Lower lobe of right lung (tissue), 2 donors: Measurements from ENCODE around the gene BCAT1. TPM values are rescaled to one million over a fixed set of nuclear protein-coding genes. Genes with fewer than 3 reads are reported as not detected.

Source experiments
- ATAC-seq, 2 donors: fragments of 200-7000 bp; cut with Tn5 transposase; one replicate each; pipeline ENCODE4 v1.9.1; 2020 to 2022; ENCODE audit warnings: mild to moderate bottlenecking in 2 of 2, moderate library complexity in 2 of 2
- DNase-seq: peaks from one replicate; pipeline ENCODE4 v3.0.0-alpha.2; 2020
- H3K27ac ChIP-seq: fragments of 200-600 bp; one replicate; pipeline ENCODE4 v1.8.0; 2022
- H3K27me3 ChIP-seq: fragments of 200-600 bp; one replicate; pipeline ENCODE4 v1.8.0; 2022; ENCODE audit warnings: low read depth
- H3K36me3 ChIP-seq: fragments of 200-600 bp; one replicate; pipeline ENCODE4 v1.8.0; 2022; ENCODE audit warnings: mild to moderate bottlenecking
- H3K4me1 ChIP-seq: fragments of 200-600 bp; one replicate; pipeline ENCODE4 v1.8.0; 2022
- H3K4me3 ChIP-seq: fragments of 200-600 bp; one replicate; pipeline ENCODE4 v1.8.0; 2022; ENCODE audit warnings: mild to moderate bottlenecking
- H3K9me3 ChIP-seq: fragments of 200-600 bp; one replicate; pipeline ENCODE4 v1.8.0; 2022
- intact Hi-C: fragments of 100-400 bp; cut with DNase I; formaldehyde crosslinking; loops from one replicate; pipeline ENCODE4 v1.11.0; 2022
- total RNA-seq: library from RNA; stranded (reverse); fragmentation: NEBNext Ultra II Directional; extraction: Animal tissue kit (Norgen Biotek cat#: 25700); gene quantifications from one replicate; pipeline ENCODE4 v1.2.1, GENCODE V29; 2021
- TF ChIP-seq, protein P1 (sequence below): fragments of 200-600 bp; IDR thresholded peaks from one replicate; pipeline ENCODE4 v1.8.0; 2022; ENCODE audit warnings: antibody characterized with exemption, mild to moderate bottlenecking
- donor health status: DM: no; HTN: yes; CAD: no; lungs with severe emphysema.

Gene BCAT1
- total RNA-seq, 1 donor from 2014 or later = 50.6 TPM

GRCh38 chr12:24861766-24862540 is 86.9 kb downstream of the BCAT1 start:
- intact Hi-C loops = no loop called here
- ATAC-seq = peak; percentile 93 to 97
- DNase-seq = no peak
- H3K9me3 ChIP-seq = no peaks in the 10 kb centered on the region
- no peaks in the 10 kb centered on the region for H3K27me3 ChIP-seq
- H3K4me1 ChIP-seq = peaks cover 16% of the 10 kb centered on the region
- no peaks in the 10 kb centered on the region for H3K36me3 ChIP-seq
- peak overlapping the region; percentile 49 for H3K27ac ChIP-seq
- TF ChIP-seq, protein P1, sequence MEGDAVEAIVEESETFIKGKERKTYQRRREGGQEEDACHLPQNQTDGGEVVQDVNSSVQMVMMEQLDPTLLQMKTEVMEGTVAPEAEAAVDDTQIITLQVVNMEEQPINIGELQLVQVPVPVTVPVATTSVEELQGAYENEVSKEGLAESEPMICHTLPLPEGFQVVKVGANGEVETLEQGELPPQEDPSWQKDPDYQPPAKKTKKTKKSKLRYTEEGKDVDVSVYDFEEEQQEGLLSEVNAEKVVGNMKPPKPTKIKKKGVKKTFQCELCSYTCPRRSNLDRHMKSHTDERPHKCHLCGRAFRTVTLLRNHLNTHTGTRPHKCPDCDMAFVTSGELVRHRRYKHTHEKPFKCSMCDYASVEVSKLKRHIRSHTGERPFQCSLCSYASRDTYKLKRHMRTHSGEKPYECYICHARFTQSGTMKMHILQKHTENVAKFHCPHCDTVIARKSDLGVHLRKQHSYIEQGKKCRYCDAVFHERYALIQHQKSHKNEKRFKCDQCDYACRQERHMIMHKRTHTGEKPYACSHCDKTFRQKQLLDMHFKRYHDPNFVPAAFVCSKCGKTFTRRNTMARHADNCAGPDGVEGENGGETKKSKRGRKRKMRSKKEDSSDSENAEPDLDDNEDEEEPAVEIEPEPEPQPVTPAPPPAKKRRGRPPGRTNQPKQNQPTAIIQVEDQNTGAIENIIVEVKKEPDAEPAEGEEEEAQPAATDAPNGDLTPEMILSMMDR = no peak
- H3K4me3 ChIP-seq = no peak overlapping the region

DNA sequence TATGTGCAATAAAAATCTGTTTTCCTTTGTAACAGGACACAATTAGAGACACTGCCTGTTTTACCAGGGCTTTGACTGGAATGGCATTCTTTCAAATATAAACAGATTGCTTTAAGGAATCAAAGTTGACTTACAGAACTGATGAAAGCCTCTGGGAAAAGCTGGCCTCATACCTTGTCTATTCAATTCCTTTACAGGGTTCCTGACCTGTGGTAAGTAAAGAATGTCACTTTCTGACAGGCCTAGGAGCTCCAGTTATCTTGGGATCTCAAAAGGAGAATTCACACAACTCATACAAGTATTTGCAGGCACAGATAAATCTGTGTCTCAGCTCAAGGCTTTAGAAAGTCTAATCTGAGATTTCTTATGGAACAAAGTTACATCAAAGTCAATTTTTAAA is 88.4 kb downstream of the BCAT1 start:
- no peak overlapping the region for H3K27ac ChIP-seq
- no peak for DNase-seq
- H3K36me3 ChIP-seq = no peaks in the 10 kb centered on the region
- intact Hi-C loops = no loop called here
- TF ChIP-seq, protein P1 = no peak
- H3K4me3 ChIP-seq = no peak overlapping the region
- H3K4me1 ChIP-seq = peaks cover 16% of the 10 kb centered on the region
- no peaks in the 10 kb centered on the region for H3K9me3 ChIP-seq
- ATAC-seq = no peak
- H3K27me3 ChIP-seq = no peaks in the 10 kb centered on the region

- no peak for ATAC-seq
- no peaks in the 10 kb centered on the region for H3K36me3 ChIP-seq
- no peak overlapping the region for H3K4me3 ChIP-seq
- no peaks in the 10 kb centered on the region for H3K27me3 ChIP-seq
- TF ChIP-seq, protein P1 = no peak
- H3K27ac ChIP-seq = no peak overlapping the region
- DNase-seq = no peak
- peaks cover 5% of the 10 kb centered on the region for H3K4me1 ChIP-seq
- no peaks in the 10 kb centered on the region for H3K9me3 ChIP-seq
- intact Hi-C loops = no loop called here
Observed at GRCh38 chr12:24856541-24856940, 92.4 kb downstream of the BCAT1 start.

DNA sequence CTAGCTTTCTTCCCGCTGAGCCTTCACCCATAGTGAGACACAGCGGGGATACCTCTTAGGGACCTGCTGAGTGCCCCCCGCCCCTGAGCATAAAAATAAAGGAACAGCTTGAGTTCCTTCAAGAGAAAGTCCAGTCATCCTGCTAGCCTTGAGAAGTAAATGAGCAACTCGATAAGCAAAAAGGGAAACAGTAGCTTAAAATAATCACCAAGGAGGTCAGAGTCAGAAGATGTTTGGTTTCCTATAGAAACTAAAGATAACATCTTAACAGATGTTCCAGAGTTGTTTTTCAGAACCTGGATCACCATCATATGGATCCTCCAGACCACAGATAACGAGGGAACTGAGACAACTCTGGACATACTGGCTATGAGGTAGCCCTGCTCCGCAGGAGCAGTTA is 94.0 kb downstream of the BCAT1 start:
- Histone ChIP-seq H3K27ac (no peak overlapping the region), H3K36me3 (no peaks in the 10 kb centered on the region), H3K4me3 (no peak overlapping the region), H3K27me3 (no peaks in the 10 kb centered on the region), H3K4me1 (no peaks in the 10 kb centered on the region), H3K9me3 (no peaks in the 10 kb centered on the region)
- DNase-seq = no peak
- no peak for ATAC-seq
- TF ChIP-seq, protein P1 = no peak
- intact Hi-C loops = no loop called here

DNA sequence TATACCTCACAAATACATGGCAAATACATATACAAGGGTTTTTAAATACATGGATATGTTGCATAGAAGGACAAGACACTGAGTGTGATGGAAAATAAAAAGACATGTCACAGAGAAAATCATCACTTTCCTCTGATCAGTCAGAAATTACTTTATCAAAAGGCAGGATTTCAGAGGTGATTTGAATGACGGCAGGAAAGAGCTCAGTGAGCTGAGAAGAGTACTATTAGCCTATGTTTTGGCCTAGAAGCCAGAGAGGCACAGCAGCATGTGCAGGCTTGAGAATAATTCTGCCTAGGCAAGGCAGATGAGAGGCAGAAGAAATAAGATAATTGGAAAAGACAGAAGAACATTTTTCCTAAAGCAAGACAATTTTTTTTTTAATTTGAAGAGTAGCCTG is 94.9 kb downstream of the BCAT1 start:
- Histone ChIP-seq H3K4me1 (no peaks in the 10 kb centered on the region), H3K27me3 (no peaks in the 10 kb centered on the region), H3K27ac (no peak overlapping the region), H3K4me3 (no peak overlapping the region), H3K9me3 (no peaks in the 10 kb centered on the region), H3K36me3 (no peaks in the 10 kb centered on the region)
- TF ChIP-seq, protein P1 = no peak
- DNase-seq (no peak), ATAC-seq (no peak)
- intact Hi-C loops = no loop called here
